NK-92 (cell line): ENCODE results near the gene PRAMEF17.
"Not testable (repeated sequence)": the region's sequence is repeated elsewhere in the genome, so short reads cannot be mapped to it uniquely, and the experiment has no call there.

Experiments used
- DNase-seq: peaks from one replicate; lab custom pipeline; 2025; ENCODE audit not compliant: unreplicated experiment; lab: John Stamatoyannopoulos, UW

PRAMEF17 gene

DNA sequence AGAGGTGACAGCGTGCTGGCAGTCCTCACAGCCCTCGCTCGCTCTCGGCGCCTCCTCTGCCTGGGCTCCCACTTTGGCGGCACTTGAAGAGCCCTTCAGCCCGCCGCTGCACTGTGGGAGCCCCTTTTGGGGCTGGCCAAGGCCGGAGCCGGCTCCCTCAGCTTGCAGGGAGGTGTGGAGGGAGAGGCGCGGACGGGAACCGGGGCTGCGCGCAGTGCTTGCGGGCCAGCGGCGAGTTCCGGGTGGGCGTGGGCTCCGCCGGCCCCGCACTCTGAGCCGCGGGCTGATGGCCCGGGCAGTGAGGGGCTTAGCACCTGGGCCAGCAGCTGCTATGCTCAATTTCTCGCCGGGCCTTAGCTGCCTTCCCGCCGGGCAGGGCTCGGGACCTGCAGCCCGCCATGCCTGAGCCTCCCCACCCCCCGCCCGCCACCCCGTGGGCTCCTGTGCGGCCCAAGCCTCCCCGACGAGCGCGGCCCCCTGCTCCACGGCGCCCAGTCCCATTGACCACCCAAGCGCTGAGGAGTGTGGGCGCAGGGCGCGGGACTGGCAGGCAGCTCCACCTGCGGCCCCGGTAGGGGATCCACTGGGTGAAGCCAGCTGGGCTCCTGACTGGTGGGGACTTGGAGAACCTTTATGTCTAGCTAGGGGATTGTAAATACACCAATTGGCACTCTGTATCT is 49.8 kb downstream of the PRAMEF17 start:
- DNase-seq: not testable (repeated sequence)
